NCI-H1436 (cell line): ENCODE measurements around the gene KCNS1.
A peak's percentile ranks its signal among the peaks of the same experiment; 100 is the strongest.

ENCODE experiments used
- DNase-seq: peaks from one replicate; lab custom pipeline; 2025; lab: John Stamatoyannopoulos, UW

Gene KCNS1

DNA sequence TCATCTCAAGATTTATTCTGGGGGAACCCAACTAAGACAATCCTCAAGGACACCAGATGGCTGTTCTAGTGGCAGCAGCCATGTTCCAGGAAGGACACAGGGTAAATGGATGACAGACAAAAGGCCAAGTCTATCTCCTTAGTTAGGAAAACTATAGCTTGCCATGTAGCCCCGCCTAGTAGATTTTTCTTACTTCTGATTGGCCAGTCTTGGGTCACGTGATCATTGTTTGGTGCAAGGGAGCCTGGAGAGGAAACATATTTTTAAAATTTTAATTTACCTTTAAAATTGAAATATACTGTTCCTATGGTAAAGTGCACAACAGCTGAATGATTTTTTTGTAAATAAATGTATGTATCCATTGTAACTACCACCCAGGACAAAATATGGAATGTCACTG lies 4.4 kb upstream of the KCNS1 start:
- no peak for DNase-seq

- DNase-seq: no peak
Observed at GRCh38 chr20:45104786-45105185, 3.9 kb upstream of the KCNS1 start.

DNA sequence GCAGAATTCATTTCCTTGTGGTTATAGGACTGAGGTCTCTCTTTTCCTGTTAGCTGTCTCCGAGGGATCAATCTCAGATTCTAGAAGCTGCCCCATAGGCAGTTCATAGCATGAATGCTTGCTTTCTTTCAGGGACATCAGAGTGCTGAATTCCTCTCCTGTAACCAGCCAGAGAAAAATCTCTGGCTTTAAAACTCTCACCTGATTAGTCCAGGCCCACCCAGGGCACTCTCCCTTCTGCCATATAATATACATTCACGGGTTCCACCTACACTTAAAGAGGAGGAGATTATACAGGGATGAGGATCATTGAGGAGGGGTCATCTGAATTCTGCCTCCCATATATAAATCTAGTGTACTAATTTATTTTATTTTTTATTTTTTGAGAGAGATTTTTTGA lies 2.1 kb upstream of the KCNS1 start:
- DNase-seq: no peak

GRCh38 chr20:45101333-45101850 lies 465 bp upstream of the KCNS1 start:
- DNase-seq: no peak

- DNase-seq: no peak
Observed at GRCh38 chr20:45098103-45098773, 2.7 kb downstream of the KCNS1 start.

GRCh38 chr20:45097485-45098102 lies 3.3 kb downstream of the KCNS1 start:
- DNase-seq: no peak

GRCh38 chr20:45096781-45097180 lies 4.1 kb downstream of the KCNS1 start:
- no peak for DNase-seq

DNA sequence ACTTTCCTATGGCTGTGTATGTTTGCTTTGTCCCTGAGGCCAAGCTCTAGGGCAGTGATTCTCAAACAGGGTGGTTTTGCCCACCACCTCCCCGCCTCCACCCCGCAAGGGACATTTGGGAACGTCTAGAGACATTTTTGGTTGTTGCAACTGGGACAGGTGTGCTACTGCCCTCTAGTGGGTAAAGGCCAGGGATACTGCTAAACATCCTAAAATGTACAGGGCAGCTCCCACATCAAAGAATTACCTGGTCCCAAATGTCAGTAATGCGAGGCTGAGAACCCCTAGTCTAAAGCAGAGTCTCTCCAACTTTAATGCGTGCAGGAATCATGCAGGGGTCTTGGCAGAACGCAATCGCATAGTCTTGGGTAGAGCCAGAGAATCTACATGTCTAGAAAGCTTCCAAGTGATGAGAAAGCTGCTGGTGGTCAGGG lies 5.1 kb downstream of the KCNS1 start:
- DNase-seq: peak; percentile 42

DNA sequence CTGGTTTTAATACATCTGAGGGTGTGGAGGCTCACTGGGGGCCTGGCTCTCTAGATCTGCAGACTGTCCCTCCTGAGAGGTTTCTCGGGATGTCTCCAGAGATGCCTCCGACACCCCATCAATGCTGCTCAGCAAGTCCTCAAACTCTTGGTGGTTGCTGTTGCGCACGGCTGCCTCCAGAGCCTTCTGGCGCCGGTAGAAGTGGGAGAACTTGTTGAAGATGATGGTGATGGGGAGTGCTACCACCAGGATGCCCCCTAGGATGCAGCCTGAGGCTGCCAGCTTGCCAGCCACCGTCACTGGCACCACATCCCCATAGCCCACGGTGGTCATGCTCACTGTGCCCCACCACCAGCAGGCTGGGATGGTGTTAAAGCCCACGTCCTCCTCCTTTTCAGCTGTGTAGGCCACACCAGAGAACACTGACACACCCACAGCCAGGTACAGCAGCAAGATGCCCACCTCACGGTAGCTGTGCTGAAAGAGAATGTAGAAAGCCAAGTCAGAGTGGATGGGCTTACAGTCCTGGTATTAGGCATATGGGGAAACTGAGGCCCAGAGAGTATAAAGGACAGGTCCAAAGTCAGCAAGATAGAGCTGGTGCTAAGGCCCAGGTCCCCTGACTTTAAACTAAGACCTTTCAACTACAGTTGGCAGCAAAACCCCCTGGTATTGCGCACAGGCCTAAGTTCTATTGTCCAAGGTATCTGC lies 5.9 kb downstream of the KCNS1 start:
- DNase-seq: no peak

DNA sequence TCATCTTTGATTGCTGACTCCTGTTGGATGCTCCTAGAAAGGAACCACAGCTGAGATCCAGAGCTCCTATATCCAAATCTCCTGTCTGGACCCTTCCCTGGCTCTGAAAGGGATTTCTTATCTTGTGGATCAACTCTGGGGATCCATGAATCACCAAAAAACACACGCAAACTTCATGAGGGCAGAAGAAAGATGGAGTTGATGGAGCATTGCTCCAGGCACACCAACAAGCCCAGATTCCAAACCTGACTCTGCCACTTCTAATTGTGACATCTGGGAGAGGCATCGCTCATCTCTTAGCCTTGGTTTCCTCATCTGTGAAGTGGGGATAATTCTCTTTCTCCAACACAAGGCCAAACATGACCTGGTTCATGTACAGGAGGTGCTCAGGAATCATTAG lies 6.7 kb downstream of the KCNS1 start:
- no peak for DNase-seq

DNA sequence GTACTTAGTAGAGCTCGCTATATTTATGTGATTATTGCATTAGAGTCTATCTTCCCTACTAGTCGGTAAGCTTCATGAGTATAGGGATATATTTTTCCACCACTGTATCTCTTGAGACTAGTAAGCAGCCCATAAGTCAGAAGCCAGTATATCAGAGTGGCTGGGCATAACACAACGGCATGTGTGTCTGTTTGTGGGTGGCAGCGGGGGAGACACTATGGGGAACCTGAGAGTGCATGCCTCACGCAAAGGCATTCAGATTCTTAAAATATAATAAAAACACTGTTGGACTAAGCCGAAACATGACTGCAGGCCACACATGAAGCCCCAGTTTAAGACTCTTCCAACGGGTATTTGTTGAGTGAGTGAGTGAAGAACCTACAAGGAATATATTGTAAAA lies 8.0 kb downstream of the KCNS1 start:
- DNase-seq: no peak

GRCh38 chr20:45091366-45091765 lies 9.6 kb downstream of the KCNS1 start:
- DNase-seq: no peak

GRCh38 chr20:45090481-45090880 lies 10.4 kb downstream of the KCNS1 start:
- DNase-seq: no peak

DNA sequence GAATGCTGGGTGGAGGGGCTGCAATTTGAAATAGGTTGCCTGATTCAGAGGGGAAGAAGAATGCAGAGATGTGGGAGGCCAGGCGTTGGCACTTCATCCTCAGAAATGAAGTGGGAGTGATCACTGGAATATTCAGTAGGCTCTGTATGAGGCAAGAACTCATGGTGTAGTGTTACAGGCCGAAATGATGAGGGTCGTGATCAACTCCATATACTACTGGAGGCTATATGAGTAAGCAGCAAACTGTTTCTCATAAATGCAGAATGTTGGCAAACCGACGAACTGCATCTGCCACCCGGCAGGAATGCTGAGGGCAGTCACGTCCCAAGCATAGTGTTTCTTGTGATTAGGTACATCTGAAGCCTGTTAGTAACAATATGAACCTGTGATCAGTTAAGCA lies 12.7 kb downstream of the KCNS1 start:
- DNase-seq: no peak

DNA sequence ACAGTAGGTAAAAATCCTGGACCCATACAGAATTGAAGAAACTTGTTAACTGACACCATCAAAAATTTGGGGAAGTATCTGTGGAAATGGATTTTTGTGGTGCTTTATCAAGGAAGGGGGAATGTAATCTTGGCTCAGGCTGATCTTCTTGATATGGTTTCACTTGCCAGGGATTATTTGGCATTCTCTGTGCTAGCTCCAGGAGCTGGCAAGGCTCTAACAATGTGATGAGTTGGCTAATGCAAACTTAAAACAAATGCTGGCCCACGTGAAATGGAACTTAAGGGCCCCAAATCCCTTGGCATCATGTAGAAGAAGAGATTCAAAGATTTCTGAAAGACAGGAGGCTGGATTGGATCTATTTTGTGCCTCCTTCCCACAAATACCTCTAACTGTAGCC lies 13.1 kb downstream of the KCNS1 start:
- DNase-seq: no peak

DNA sequence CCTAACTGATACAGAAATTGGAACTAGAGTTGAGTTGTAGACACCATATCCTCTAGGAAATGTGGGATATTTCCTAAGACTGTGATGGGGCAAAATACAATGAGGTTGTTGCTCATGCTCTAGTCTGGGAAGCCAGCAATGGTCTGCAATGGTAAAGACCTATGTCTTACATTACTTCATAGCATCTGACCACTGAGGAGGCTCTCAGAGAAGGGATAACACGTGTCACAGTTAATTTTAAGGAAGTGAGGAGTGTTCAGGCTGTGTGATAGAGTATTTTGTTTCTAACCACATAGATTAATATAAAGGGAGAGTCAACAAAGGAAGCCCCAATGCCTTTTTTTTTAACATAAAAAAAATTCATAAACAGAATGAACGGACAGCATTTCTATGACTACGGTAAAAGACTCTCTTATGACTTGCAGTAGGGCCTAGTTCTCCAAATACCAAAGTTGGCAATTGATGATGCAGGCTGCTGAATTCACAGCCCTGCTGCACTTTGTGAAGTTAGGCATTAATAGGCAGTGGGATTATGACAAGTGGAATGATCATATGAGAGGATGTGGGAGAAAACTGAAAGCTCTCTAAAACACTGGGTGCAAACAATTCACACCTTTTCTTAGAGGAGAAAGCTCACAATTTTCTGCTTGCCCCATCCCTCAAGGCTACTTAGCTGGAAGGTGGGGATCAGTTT lies 13.7 kb downstream of the KCNS1 start:
- DNase-seq: no peak

- DNase-seq: no peak
Observed at GRCh38 chr20:45085867-45086266, 15.1 kb downstream of the KCNS1 start.

GRCh38 chr20:45085289-45085688 lies 15.6 kb downstream of the KCNS1 start:
- no peak for DNase-seq

DNA sequence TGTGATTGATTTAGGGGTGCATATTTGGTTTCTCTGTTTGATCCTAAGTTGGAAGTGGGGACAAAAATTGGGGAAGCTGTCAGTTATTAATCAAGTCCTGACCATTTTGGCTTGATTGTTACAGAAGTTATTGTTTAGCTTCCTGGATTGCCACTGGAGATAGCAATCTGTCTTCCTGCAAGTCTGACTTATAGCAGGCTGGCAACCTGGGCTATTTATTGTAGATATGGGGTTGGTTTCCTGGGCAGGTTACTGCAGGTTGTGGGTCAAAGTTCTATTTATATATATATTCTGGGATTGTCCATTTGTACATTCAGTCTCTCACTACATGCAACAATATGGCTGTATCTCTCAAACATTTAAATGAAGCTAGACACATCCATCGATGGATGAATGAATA lies 17.8 kb downstream of the KCNS1 start:
- DNase-seq: no peak

DNA sequence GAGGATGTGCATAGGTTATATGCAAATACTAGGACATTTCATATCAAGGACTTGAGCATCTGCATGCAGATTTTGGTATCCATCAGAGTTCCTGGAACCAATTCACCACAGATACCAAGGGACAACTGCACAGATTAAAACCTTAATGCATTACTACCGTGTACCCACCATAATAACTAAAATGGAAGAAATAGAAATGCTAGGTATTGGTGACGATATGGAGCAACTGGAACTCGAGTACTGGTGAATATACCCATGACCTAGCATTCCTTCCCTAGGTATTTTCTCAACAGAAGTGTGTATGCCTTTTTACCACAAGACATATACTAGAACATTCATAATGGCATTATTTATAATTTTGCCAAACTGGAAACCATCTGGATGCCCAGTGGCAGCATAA lies 18.5 kb downstream of the KCNS1 start:
- no peak for DNase-seq

GRCh38 chr20:45080867-45081624 lies 19.9 kb downstream of the KCNS1 start:
- no peak for DNase-seq

- DNase-seq: no peak
Observed at GRCh38 chr20:45077559-45077958, 23.4 kb downstream of the KCNS1 start.
